Measurements from ENCODE around the gene CARHSP1. TPM values are rescaled to one million over a fixed set of nuclear protein-coding genes. Genes with fewer than 3 reads are reported as not detected.
A peak's percentile ranks its signal among the peaks of the same experiment; 100 is the strongest.
"Not testable (repeated sequence)": the region's sequence is repeated elsewhere in the genome, so short reads cannot be mapped to it uniquely, and the experiment has no call there.

CARHSP1 gene
- total RNA-seq, 1 donor from 2014 or later: 222 TPM

- DNase-seq (ENCODE audit: low read depth in 2 of 2): no peak
Measured at GRCh38 chr16:8831871-8832716, 36.7 kb downstream of the CARHSP1 start.

GRCh38 chr16:8831450-8831849 is 37.4 kb downstream of the CARHSP1 start:
- no peak for DNase-seq (ENCODE audit: low read depth in 2 of 2)

GRCh38 chr16:8828541-8829165 is 40.2 kb downstream of the CARHSP1 start:
- DNase-seq (ENCODE audit: low read depth in 2 of 2): peak; percentile 24 to 68

- DNase-seq (ENCODE audit: low read depth in 2 of 2): no peak
Measured at GRCh38 chr16:8826278-8826879, 42.4 kb downstream of the CARHSP1 start.

GRCh38 chr16:8822403-8822802 is 46.4 kb downstream of the CARHSP1 start:
- no peak for DNase-seq (ENCODE audit: low read depth in 2 of 2)

GRCh38 chr16:8819411-8820034 is 49.3 kb downstream of the CARHSP1 start:
- DNase-seq (ENCODE audit: low read depth in 2 of 2): no peak

- DNase-seq (ENCODE audit: low read depth in 2 of 2): no peak
Measured at GRCh38 chr16:8818504-8819270, 50.1 kb downstream of the CARHSP1 start.

GRCh38 chr16:8816967-8817655 is 51.7 kb downstream of the CARHSP1 start:
- DNase-seq (ENCODE audit: low read depth in 2 of 2): no peak

GRCh38 chr16:8814095-8814806 is 54.6 kb downstream of the CARHSP1 start:
- DNase-seq (ENCODE audit: low read depth in 2 of 2): no peak

GRCh38 chr16:8812162-8812843 is 56.5 kb downstream of the CARHSP1 start:
- no peak for DNase-seq (ENCODE audit: low read depth in 2 of 2)

- DNase-seq (ENCODE audit: low read depth in 2 of 2): no peak
Measured at GRCh38 chr16:8808613-8809353, 60.0 kb downstream of the CARHSP1 start.

GRCh38 chr16:8808009-8808408 is 60.8 kb downstream of the CARHSP1 start:
- no peak for DNase-seq (ENCODE audit: low read depth in 2 of 2)

- no peak for DNase-seq (ENCODE audit: low read depth in 2 of 2)
Measured at GRCh38 chr16:8807189-8807588, 61.6 kb downstream of the CARHSP1 start.

GRCh38 chr16:8806272-8806983 is 62.4 kb downstream of the CARHSP1 start:
- DNase-seq (ENCODE audit: low read depth in 2 of 2): no peak

GRCh38 chr16:8804313-8804712 is 64.5 kb downstream of the CARHSP1 start:
- no peak for DNase-seq (ENCODE audit: low read depth in 2 of 2)

GRCh38 chr16:8803733-8804132 is 65.1 kb downstream of the CARHSP1 start:
- not testable (repeated sequence) for DNase-seq (ENCODE audit: low read depth in 2 of 2)

Measured in lung microvascular endothelial cell (primary cell).